Measurements from ENCODE around the gene WHAMM.

The WHAMM gene

GRCh38 chr15:82882273-82882928, 73.0 kb downstream of the WHAMM start:
- no peak for TF ChIP-seq ZBTB7A (IDR thresholded peaks at IDR 0.05; ENCODE audit: low read depth)
- TF ChIP-seq REST (IDR thresholded peaks at IDR 0.05; ENCODE audit: low read depth), result no peak
- TF ChIP-seq TCF12 (IDR thresholded peaks at IDR 0.05; ENCODE audit: low read depth), result no peak
- no peak for TF ChIP-seq TEAD4 (IDR thresholded peaks at IDR 0.05)
- no peak for TF ChIP-seq CREB1 (IDR thresholded peaks at IDR 0.05; ENCODE audit: low read depth)
- no peak for TF ChIP-seq NFIC (IDR thresholded peaks at IDR 0.05)
- TF ChIP-seq MAX (IDR thresholded peaks at IDR 0.05), result no peak
- TF ChIP-seq EP300 (IDR thresholded peaks at IDR 0.05; ENCODE audit: borderline replicate concordance), result no peak
- TF ChIP-seq YY1 (IDR thresholded peaks at IDR 0.05; ENCODE audit: low read depth), result no peak
